Upper lobe of left lung (tissue), 6 donors: Measurements from ENCODE around the gene VTCN1. TPM values are rescaled to one million over a fixed set of nuclear protein-coding genes. Genes with fewer than 3 reads are reported as not detected.
"Not testable (repeated sequence)": the region's sequence is repeated elsewhere in the genome, so short reads cannot be mapped to it uniquely, and the experiment has no call there.

Experiments used
- ATAC-seq, 2 donors: fragments of 200-7000 bp; cut with Tn5 transposase; one replicate each; pipeline ENCODE4 v1.9.1; 2022; ENCODE audit warnings: mild to moderate bottlenecking in 2 of 2, moderate library complexity in 2 of 2; ENCODE audit not compliant: low FRiP score in 2 of 2
- DNase-seq, 2 donors: peaks; one replicate each; pipeline ENCODE4 v3.0.0-alpha.2; 2019 to 2020
- H3K27ac ChIP-seq, 4 donors: fragments of 200-600 bp; sonication (generic); one replicate each; pipeline ENCODE4 v1.5.1; 2016 to 2019
- H3K27me3 ChIP-seq, 4 donors: fragments of 200-600 bp; sonication (generic); one replicate each; pipeline ENCODE4 v1.5.1; 2017 to 2019
- H3K36me3 ChIP-seq, 4 donors: fragments of 200-600 bp; sonication (generic); one replicate each; pipeline ENCODE4 v1.5.1; 2016 to 2019
- H3K4me1 ChIP-seq, 4 donors: fragments of 200-600 bp; sonication (generic); one replicate each; pipeline ENCODE4 v1.5.1; 2018 to 2019
- H3K4me3 ChIP-seq, 4 donors: fragments of 200-600 bp; sonication (generic); one replicate each; pipeline ENCODE4 v1.5.1; 2017 to 2019; ENCODE audit warnings: mild to moderate bottlenecking in 2 of 4, moderate library complexity in 1 of 4
- H3K9me3 ChIP-seq, 4 donors: fragments of 200-600 bp; sonication (generic); one replicate each; pipeline ENCODE4 v1.5.1; 2018 to 2019
- EP300 ChIP-seq, 4 donors: sonication (generic); formaldehyde crosslinking; IDR thresholded peaks; one replicate each; pipeline ENCODE4 v1.5.1; 2017; ENCODE audit warnings: antibody characterized with exemption in 4 of 4, control low read depth in 2 of 4
- POLR2A ChIP-seq, 4 donors: fragments of 450-650 bp; IDR thresholded peaks; one replicate each; pipeline ENCODE4 v1.5.1; 2016 to 2017; ENCODE audit warnings: antibody characterized with exemption in 4 of 4, mild to moderate bottlenecking in 2 of 4
- POLR2AphosphoS5 ChIP-seq, 2 donors: sonication (generic); formaldehyde crosslinking; IDR thresholded peaks; one replicate each; pipeline ENCODE4 v1.5.1; 2017; ENCODE audit warnings: antibody characterized with exemption in 2 of 2
- WGBS, 2 donors: methylation state at CpG; one replicate each; pipeline ENCODE4 v1.1.5; 2017 to 2018; 5-methylcytosine and 5-hydroxymethylcytosine counted together
- total RNA-seq, 6 donors: library from RNA; depleted of rRNA in 4 of 6; stranded (reverse); fragments of >200 nt in 4 of 6; gene quantifications; one replicate each; pipeline versions ENCODE4 v1.1.0 to v1.2.1, GENCODE V29; 2016 to 2021
- TF ChIP-seq, protein P1 (sequence below), 6 experiments: fragments of 450-650 bp in 4 of 6; fragments of 200-600 bp in 2 of 6; sonication (generic) in 2 of 6; IDR thresholded peaks; one replicate each; pipeline ENCODE4 v1.5.1; 2016 to 2019; ENCODE audit warnings: antibody characterized with exemption in 6 of 6
- donor health status: DM: no; HTN: no; CAD: no; lungs with moderate emphysema.
- donor health status: DM: no; HTN: yes; CAD: no; lungs with severe emphysema.

The VTCN1 gene
- total RNA-seq, 6 donors from 2014 or later: 0.44 to 1.7 (median 1.2) TPM; not detected in 3

DNA sequence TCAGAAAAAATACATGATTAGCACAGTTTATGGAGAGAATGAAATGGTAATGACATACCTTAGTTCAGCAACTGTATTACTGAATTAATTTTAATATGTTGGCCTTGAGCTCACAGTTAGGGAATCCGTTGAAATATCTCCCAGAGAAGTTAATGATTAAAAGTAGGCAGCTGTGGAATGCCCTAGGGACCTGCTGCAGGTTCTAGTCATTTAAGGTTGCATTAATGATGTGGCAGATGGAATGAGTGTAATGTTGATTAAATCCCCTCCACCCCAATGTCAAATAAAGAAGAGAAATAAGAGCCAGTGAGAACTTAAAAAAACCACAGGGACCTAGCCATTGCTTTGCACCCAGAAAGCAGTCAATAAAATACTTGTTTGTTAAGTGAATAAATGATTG is 48.8 kb downstream of the VTCN1 start:
- no peaks in the 10 kb centered on the region for H3K4me1 ChIP-seq
- no peaks in the 10 kb centered on the region for H3K9me3 ChIP-seq
- WGBS, 2 donors: 61 to 68% methylated on average over 1 of the region's 1 CpG
- no peak for TF ChIP-seq POLR2AphosphoS5 (IDR thresholded peaks at IDR 0.05)
- TF ChIP-seq EP300 (IDR thresholded peaks at IDR 0.05): no peak
- TF ChIP-seq, protein P1, sequence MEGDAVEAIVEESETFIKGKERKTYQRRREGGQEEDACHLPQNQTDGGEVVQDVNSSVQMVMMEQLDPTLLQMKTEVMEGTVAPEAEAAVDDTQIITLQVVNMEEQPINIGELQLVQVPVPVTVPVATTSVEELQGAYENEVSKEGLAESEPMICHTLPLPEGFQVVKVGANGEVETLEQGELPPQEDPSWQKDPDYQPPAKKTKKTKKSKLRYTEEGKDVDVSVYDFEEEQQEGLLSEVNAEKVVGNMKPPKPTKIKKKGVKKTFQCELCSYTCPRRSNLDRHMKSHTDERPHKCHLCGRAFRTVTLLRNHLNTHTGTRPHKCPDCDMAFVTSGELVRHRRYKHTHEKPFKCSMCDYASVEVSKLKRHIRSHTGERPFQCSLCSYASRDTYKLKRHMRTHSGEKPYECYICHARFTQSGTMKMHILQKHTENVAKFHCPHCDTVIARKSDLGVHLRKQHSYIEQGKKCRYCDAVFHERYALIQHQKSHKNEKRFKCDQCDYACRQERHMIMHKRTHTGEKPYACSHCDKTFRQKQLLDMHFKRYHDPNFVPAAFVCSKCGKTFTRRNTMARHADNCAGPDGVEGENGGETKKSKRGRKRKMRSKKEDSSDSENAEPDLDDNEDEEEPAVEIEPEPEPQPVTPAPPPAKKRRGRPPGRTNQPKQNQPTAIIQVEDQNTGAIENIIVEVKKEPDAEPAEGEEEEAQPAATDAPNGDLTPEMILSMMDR (IDR thresholded peaks at IDR 0.05): no peak
- TF ChIP-seq POLR2A (IDR thresholded peaks at IDR 0.05): no peak
- no peaks in the 10 kb centered on the region for H3K27me3 ChIP-seq
- H3K27ac ChIP-seq: no peak overlapping the region
- H3K4me3 ChIP-seq: no peak overlapping the region
- ATAC-seq: no peak
- DNase-seq: no peak
- H3K36me3 ChIP-seq: no peaks in the 10 kb centered on the region

DNA sequence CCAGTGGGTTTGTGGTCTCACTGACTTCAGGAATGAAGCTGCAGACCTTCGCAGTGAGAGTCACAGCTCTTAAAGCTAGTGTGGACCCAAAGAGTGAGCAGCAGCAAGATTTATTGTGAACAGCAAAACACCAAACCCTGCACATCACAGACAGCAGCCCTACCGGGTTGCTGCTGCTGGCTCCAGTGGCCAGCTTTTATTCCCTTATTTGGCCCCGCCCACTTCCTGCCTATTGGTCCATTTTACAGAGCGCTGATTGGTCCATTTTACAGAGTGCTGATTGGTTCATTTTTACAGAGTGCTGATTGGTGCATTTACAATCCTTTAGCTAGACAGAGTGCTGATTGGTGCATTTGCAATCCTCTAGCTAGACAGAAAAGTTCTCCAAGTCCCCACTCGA is 59.4 kb downstream of the VTCN1 start:
- not testable (repeated sequence) for DNase-seq, H3K4me3 ChIP-seq, ATAC-seq, H3K36me3 ChIP-seq, H3K27me3 ChIP-seq, H3K4me1 ChIP-seq, H3K9me3 ChIP-seq, H3K27ac ChIP-seq
- 86 to 96% methylated on average over 5 of the region's 5 CpGs for WGBS, 2 donors

DNA sequence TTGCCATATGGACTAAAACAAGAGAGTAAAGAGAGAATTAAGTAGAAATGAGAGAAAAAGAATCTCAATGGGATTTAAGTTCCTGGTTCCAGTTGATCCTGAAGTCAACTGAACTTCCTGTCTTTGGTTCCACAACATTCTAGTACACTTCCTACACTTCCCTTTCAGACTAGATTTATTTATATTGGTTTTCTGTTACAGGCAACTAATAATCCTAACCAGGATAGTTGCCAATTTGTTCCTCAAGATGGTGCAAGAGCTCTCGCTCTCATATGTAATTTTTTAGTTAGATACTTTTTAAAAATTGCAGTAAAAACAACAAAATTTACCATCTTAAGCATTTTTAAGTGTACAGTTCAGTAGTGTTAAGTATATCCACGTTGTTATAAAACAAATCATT is 60.4 kb downstream of the VTCN1 start:
- WGBS, 2 donors: 65 to 69% methylated on average over 2 of the region's 2 CpGs
- DNase-seq (no peak), ATAC-seq (no peak)

DNA sequence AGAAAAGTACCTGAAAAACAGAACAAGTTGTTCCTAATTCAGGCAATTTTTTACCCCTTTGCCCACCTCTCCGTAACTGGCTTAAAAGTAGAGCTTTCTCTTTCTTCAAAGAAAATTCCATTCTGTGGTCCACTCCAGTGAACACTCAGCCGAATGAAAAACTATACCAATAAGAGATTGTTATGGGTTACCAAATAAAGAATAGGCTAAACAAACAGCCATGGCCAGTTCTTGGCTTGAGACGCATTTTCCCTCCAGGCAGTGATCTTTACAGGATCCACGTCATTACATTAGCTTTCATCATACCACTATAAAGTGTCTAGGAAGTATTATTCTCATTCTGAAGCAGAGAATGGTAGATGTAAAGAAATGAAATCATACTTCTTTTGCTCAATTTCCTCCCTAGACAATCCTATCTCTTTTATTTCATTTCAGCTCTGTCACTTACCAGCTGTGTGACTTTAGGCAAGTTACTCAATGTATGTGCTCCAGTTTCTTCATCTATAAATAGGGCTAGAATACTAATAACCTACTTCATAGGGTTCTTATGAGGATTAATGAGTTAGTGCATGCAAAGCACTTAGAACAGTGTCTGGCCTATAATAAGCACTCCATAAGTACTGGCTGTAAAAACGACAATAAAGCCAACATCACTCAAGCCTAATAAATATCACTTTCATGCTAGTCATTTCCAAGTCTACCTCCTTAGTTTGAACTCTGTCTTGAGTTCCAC is 62.7 kb downstream of the VTCN1 start:
- 61 to 68% methylated on average over 5 of the region's 5 CpGs for WGBS, 2 donors
- no peak for TF ChIP-seq POLR2AphosphoS5 (IDR thresholded peaks at IDR 0.05)
- TF ChIP-seq POLR2A (IDR thresholded peaks at IDR 0.05): no peak
- TF ChIP-seq, protein P1 (IDR thresholded peaks at IDR 0.05): no peak
- no peak for TF ChIP-seq EP300 (IDR thresholded peaks at IDR 0.05)
- no peaks in the 10 kb centered on the region for H3K36me3 ChIP-seq
- H3K27me3 ChIP-seq: no peaks in the 10 kb centered on the region
- H3K9me3 ChIP-seq: no peaks in the 10 kb centered on the region
- no peak for DNase-seq
- no peak overlapping the region for H3K4me3 ChIP-seq
- no peaks in the 10 kb centered on the region for H3K4me1 ChIP-seq
- H3K27ac ChIP-seq: no peak overlapping the region
- no peak for ATAC-seq

More for the DNA sequence above, 60.4 kb downstream of the VTCN1 start:
- Histone ChIP-seq H3K4me1 (no peaks in the 10 kb centered on the region), H3K36me3 (no peaks in the 10 kb centered on the region), H3K27me3 (no peaks in the 10 kb centered on the region), H3K9me3 (no peaks in the 10 kb centered on the region), H3K4me3 (no peak overlapping the region), H3K27ac (no peak overlapping the region)
- TF ChIP-seq POLR2AphosphoS5 (IDR thresholded peaks at IDR 0.05) (no peak), POLR2A (IDR thresholded peaks at IDR 0.05) (no peak), EP300 (IDR thresholded peaks at IDR 0.05) (no peak)
- TF ChIP-seq, protein P1 (IDR thresholded peaks at IDR 0.05): no peak

DNA sequence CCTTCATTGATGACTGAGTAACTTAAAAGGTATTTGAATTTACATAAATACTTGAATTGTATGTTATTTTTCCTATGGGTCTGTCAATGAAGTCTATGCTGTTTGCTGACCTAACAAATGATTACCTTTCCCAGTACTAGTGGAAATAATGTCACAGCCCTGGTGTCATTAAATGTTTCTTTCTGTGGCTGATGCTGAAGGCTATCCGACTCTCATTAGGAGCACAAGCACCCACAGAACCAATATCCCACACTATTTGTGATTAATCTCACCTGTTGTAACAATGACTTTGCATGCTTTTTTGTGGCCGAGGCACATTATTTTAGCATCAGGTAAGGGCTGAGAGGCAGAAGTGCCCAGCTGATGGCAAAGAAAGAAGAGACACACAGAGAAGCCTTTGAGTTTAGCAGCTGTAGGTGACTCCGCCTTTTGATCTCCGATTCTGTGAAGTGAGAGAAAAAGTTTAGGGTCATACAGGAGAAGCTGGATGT is 63.3 kb downstream of the VTCN1 start:
- no peaks in the 10 kb centered on the region for H3K9me3 ChIP-seq
- no peak for ATAC-seq
- TF ChIP-seq POLR2AphosphoS5 (IDR thresholded peaks at IDR 0.05) (no peak), POLR2A (IDR thresholded peaks at IDR 0.05) (no peak), EP300 (IDR thresholded peaks at IDR 0.05) (no peak)
- TF ChIP-seq, protein P1 (IDR thresholded peaks at IDR 0.05): no peak
- no peak for DNase-seq
- H3K4me3 ChIP-seq: no peak overlapping the region
- H3K27ac ChIP-seq: no peak overlapping the region
- no peaks in the 10 kb centered on the region for H3K36me3 ChIP-seq
- no peaks in the 10 kb centered on the region for H3K27me3 ChIP-seq
- 66% methylated on average over 4 of the region's 4 CpGs for WGBS, 2 donors
- H3K4me1 ChIP-seq: no peaks in the 10 kb centered on the region
